SU-DHL-6 (cell line): Measurements from ENCODE around the gene PRICKLE2.

Source experiments
- CTCF ChIP-seq: fragments of 200-600 bp; sonication (generic); IDR thresholded peaks from one replicate; pipeline ENCODE4 v1.5.1; 2017; ENCODE audit warnings: antibody characterized with exemption, mild to moderate bottlenecking, low read length, moderate library complexity; ENCODE audit not compliant: insufficient read depth, poor library complexity, severe bottlenecking
- EZH2phosphoT487 ChIP-seq: fragments of 200-600 bp; sonication (generic), shearing (Covaris generic); conservative IDR thresholded peaks from 2 replicates; pipeline ENCODE4 v1.6.1; 2018; ENCODE audit warnings: mild to moderate bottlenecking, antibody characterized with exemption, low read length, moderate library complexity, mixed read lengths

GRCh38 chr3:64218746-64219145, 6.5 kb downstream of the PRICKLE2 start:
- TF ChIP-seq CTCF (no peak), EZH2phosphoT487 (no peak)
